ENCODE data around the gene CACNA1C.
A peak's percentile ranks its signal among the peaks of the same experiment; 100 is the strongest.
"Not testable (repeated sequence)": the region's sequence is repeated elsewhere in the genome, so short reads cannot be mapped to it uniquely, and the experiment has no call there.

Gene CACNA1C

GRCh38 chr12:2489275-2489674, 436.5 kb downstream of the CACNA1C start:
- no peak overlapping the region for H3K27ac ChIP-seq (ENCODE audit: low read depth, low read length)
- H3K9me3 ChIP-seq (ENCODE audit: control insufficient read depth in 5 of 5, low read length in 5 of 5) = no peaks in the 10 kb centered on the region
- peaks cover 0 to 3% (median 0%) of the 10 kb centered on the region in 5 donors for H3K36me3 ChIP-seq (ENCODE audit: control insufficient read depth in 5 of 5, insufficient read depth in 5 of 5, low read length in 5 of 5)
- H3K4me3 ChIP-seq (ENCODE audit: low read depth in 1 of 5, low read length in 5 of 5) = no peak overlapping the region
- peaks cover 0 to 3% (median 0%) of the 10 kb centered on the region in 5 donors for H3K27me3 ChIP-seq (ENCODE audit: control insufficient read depth in 5 of 5, insufficient read depth in 4 of 5, low read length in 5 of 5)
- peaks cover 2 to 38% (median 10%) of the 10 kb centered on the region in 5 donors for H3K4me1 ChIP-seq (ENCODE audit: control insufficient read depth in 5 of 5, insufficient read depth in 5 of 5, low read length in 5 of 5)
- no peak overlapping the region for H3K9ac ChIP-seq (ENCODE audit: low read length in 5 of 5)

GRCh38 chr12:2490831-2491230, 438.0 kb downstream of the CACNA1C start:
- peaks cover 0 to 3% (median 0%) of the 10 kb centered on the region in 5 donors for H3K36me3 ChIP-seq (ENCODE audit: control insufficient read depth in 5 of 5, insufficient read depth in 5 of 5, low read length in 5 of 5)
- H3K9ac ChIP-seq (ENCODE audit: low read length in 5 of 5) = no peak overlapping the region
- peaks cover 11 to 54% (median 25%) of the 10 kb centered on the region in 5 donors for H3K4me1 ChIP-seq (ENCODE audit: control insufficient read depth in 5 of 5, insufficient read depth in 5 of 5, low read length in 5 of 5)
- H3K4me3 ChIP-seq (ENCODE audit: low read depth in 1 of 5, low read length in 5 of 5) = no peak overlapping the region
- no peaks in the 10 kb centered on the region for H3K9me3 ChIP-seq (ENCODE audit: control insufficient read depth in 5 of 5, low read length in 5 of 5)
- H3K27me3 ChIP-seq (ENCODE audit: control insufficient read depth in 5 of 5, insufficient read depth in 4 of 5, low read length in 5 of 5) = peaks cover 0 to 2% (median 0%) of the 10 kb centered on the region in 5 donors
- no peak overlapping the region for H3K27ac ChIP-seq (ENCODE audit: low read depth, low read length)

GRCh38 chr12:2491349-2491748, 438.6 kb downstream of the CACNA1C start:
- H3K27me3 ChIP-seq (ENCODE audit: control insufficient read depth in 5 of 5, insufficient read depth in 4 of 5, low read length in 5 of 5); H3K4me3 ChIP-seq (ENCODE audit: low read depth in 1 of 5, low read length in 5 of 5); H3K9me3 ChIP-seq (ENCODE audit: control insufficient read depth in 5 of 5, low read length in 5 of 5); H3K36me3 ChIP-seq (ENCODE audit: control insufficient read depth in 5 of 5, insufficient read depth in 5 of 5, low read length in 5 of 5); H3K27ac ChIP-seq (ENCODE audit: low read depth, low read length); H3K9ac ChIP-seq (ENCODE audit: low read length in 5 of 5): not testable (repeated sequence)
- H3K4me1 ChIP-seq (ENCODE audit: control insufficient read depth in 5 of 5, insufficient read depth in 5 of 5, low read length in 5 of 5) = peaks cover 11 to 59% (median 29%) of the 10 kb centered on the region in 5 donors

- Histone ChIP-seq H3K36me3 (ENCODE audit: control insufficient read depth in 5 of 5, insufficient read depth in 5 of 5, low read length in 5 of 5) (no peaks in the 10 kb centered on the region), H3K9me3 (ENCODE audit: control insufficient read depth in 5 of 5, low read length in 5 of 5) (no peaks in the 10 kb centered on the region), H3K4me3 (ENCODE audit: low read depth in 1 of 5, low read length in 5 of 5) (no peak overlapping the region), H3K27ac (ENCODE audit: low read depth, low read length) (no peak overlapping the region), H3K27me3 (ENCODE audit: control insufficient read depth in 5 of 5, insufficient read depth in 4 of 5, low read length in 5 of 5) (no peaks in the 10 kb centered on the region), H3K9ac (ENCODE audit: low read length in 5 of 5) (no peak overlapping the region), H3K4me1 (ENCODE audit: control insufficient read depth in 5 of 5, insufficient read depth in 5 of 5, low read length in 5 of 5) (peaks cover 11 to 68% (median 30%) of the 10 kb centered on the region in 5 donors)
These were observed 439.4 kb downstream of the CACNA1C start for GRCh38 chr12:2492236-2492635.

GRCh38 chr12:2493086-2493485, 440.3 kb downstream of the CACNA1C start:
- no peaks in the 10 kb centered on the region for H3K9me3 ChIP-seq (ENCODE audit: control insufficient read depth in 5 of 5, low read length in 5 of 5)
- H3K27ac ChIP-seq (ENCODE audit: low read depth, low read length) = no peak overlapping the region
- H3K4me1 ChIP-seq (ENCODE audit: control insufficient read depth in 5 of 5, insufficient read depth in 5 of 5, low read length in 5 of 5) = peaks cover 11 to 71% (median 30%) of the 10 kb centered on the region in 5 donors

GRCh38 chr12:2494486-2495192, 441.9 kb downstream of the CACNA1C start:
- no peaks in the 10 kb centered on the region for H3K27me3 ChIP-seq (ENCODE audit: control insufficient read depth in 5 of 5, insufficient read depth in 4 of 5, low read length in 5 of 5)
- no peaks in the 10 kb centered on the region for H3K9me3 ChIP-seq (ENCODE audit: control insufficient read depth in 5 of 5, low read length in 5 of 5)
- H3K36me3 ChIP-seq (ENCODE audit: control insufficient read depth in 5 of 5, insufficient read depth in 5 of 5, low read length in 5 of 5) = no peaks in the 10 kb centered on the region
- H3K4me1 ChIP-seq (ENCODE audit: control insufficient read depth in 5 of 5, insufficient read depth in 5 of 5, low read length in 5 of 5) = peaks cover 11 to 71% (median 30%) of the 10 kb centered on the region in 5 donors
- peak overlapping the region in 1 of 5 donors; percentile 31 for H3K9ac ChIP-seq (ENCODE audit: low read length in 5 of 5)
- peak overlapping the region; percentile 84 for H3K27ac ChIP-seq (ENCODE audit: low read depth, low read length)
- peak overlapping the region in 4 of 5 donors; percentile 8 to 45 (median 38) for H3K4me3 ChIP-seq (ENCODE audit: low read depth in 1 of 5, low read length in 5 of 5)

More at GRCh38 chr12:2493086-2493485, 440.3 kb downstream of the CACNA1C start:
- no peak overlapping the region for H3K9ac ChIP-seq (ENCODE audit: low read length in 5 of 5)
- H3K27me3 ChIP-seq (ENCODE audit: control insufficient read depth in 5 of 5, insufficient read depth in 4 of 5, low read length in 5 of 5) = no peaks in the 10 kb centered on the region
- H3K4me3 ChIP-seq (ENCODE audit: low read depth in 1 of 5, low read length in 5 of 5) = no peak overlapping the region
- H3K36me3 ChIP-seq (ENCODE audit: control insufficient read depth in 5 of 5, insufficient read depth in 5 of 5, low read length in 5 of 5) = no peaks in the 10 kb centered on the region

- Histone ChIP-seq H3K4me3 (ENCODE audit: low read depth in 1 of 5, low read length in 5 of 5) (peak overlapping the region in 4 of 5 donors; percentile 2 to 37 (median 20)), H3K27me3 (ENCODE audit: control insufficient read depth in 5 of 5, insufficient read depth in 4 of 5, low read length in 5 of 5) (no peaks in the 10 kb centered on the region), H3K9ac (ENCODE audit: low read length in 5 of 5) (no peak overlapping the region), H3K4me1 (ENCODE audit: control insufficient read depth in 5 of 5, insufficient read depth in 5 of 5, low read length in 5 of 5) (peaks cover 11 to 74% (median 30%) of the 10 kb centered on the region in 5 donors), H3K27ac (ENCODE audit: low read depth, low read length) (peak overlapping the region; percentile 84), H3K9me3 (ENCODE audit: control insufficient read depth in 5 of 5, low read length in 5 of 5) (no peaks in the 10 kb centered on the region), H3K36me3 (ENCODE audit: control insufficient read depth in 5 of 5, insufficient read depth in 5 of 5, low read length in 5 of 5) (no peaks in the 10 kb centered on the region)
These were observed 442.8 kb downstream of the CACNA1C start for GRCh38 chr12:2495417-2496112.

GRCh38 chr12:2498964-2499500, 446.2 kb downstream of the CACNA1C start:
- H3K9ac ChIP-seq (ENCODE audit: low read length in 5 of 5) = no peak overlapping the region
- no peak overlapping the region for H3K4me3 ChIP-seq (ENCODE audit: low read depth in 1 of 5, low read length in 5 of 5)
- no peak overlapping the region for H3K27ac ChIP-seq (ENCODE audit: low read depth, low read length)
- H3K9me3 ChIP-seq (ENCODE audit: control insufficient read depth in 5 of 5, low read length in 5 of 5) = no peaks in the 10 kb centered on the region
- H3K27me3 ChIP-seq (ENCODE audit: control insufficient read depth in 5 of 5, insufficient read depth in 4 of 5, low read length in 5 of 5) = no peaks in the 10 kb centered on the region
- H3K36me3 ChIP-seq (ENCODE audit: control insufficient read depth in 5 of 5, insufficient read depth in 5 of 5, low read length in 5 of 5) = no peaks in the 10 kb centered on the region
- peaks cover 13 to 60% (median 35%) of the 10 kb centered on the region in 5 donors for H3K4me1 ChIP-seq (ENCODE audit: control insufficient read depth in 5 of 5, insufficient read depth in 5 of 5, low read length in 5 of 5)

- Histone ChIP-seq H3K27ac (ENCODE audit: low read depth, low read length) (no peak overlapping the region), H3K4me1 (ENCODE audit: control insufficient read depth in 5 of 5, insufficient read depth in 5 of 5, low read length in 5 of 5) (peaks cover 3 to 34% (median 11%) of the 10 kb centered on the region in 5 donors), H3K9ac (ENCODE audit: low read length in 5 of 5) (no peak overlapping the region), H3K4me3 (ENCODE audit: low read depth in 1 of 5, low read length in 5 of 5) (peak overlapping the region in 1 of 5 donors; percentile 8), H3K9me3 (ENCODE audit: control insufficient read depth in 5 of 5, low read length in 5 of 5) (no peaks in the 10 kb centered on the region), H3K27me3 (ENCODE audit: control insufficient read depth in 5 of 5, insufficient read depth in 4 of 5, low read length in 5 of 5) (no peaks in the 10 kb centered on the region), H3K36me3 (ENCODE audit: control insufficient read depth in 5 of 5, insufficient read depth in 5 of 5, low read length in 5 of 5) (no peaks in the 10 kb centered on the region)
These were observed 448.8 kb downstream of the CACNA1C start for GRCh38 chr12:2501464-2502191.
